Measurements from ENCODE around the gene SORL1.

SORL1 gene

GRCh38 chr11:121536126-121536525, 84.0 kb downstream of the SORL1 start:
- no peak for DNase-seq

GRCh38 chr11:121538054-121538453, 85.9 kb downstream of the SORL1 start:
- no peak for DNase-seq

DNA sequence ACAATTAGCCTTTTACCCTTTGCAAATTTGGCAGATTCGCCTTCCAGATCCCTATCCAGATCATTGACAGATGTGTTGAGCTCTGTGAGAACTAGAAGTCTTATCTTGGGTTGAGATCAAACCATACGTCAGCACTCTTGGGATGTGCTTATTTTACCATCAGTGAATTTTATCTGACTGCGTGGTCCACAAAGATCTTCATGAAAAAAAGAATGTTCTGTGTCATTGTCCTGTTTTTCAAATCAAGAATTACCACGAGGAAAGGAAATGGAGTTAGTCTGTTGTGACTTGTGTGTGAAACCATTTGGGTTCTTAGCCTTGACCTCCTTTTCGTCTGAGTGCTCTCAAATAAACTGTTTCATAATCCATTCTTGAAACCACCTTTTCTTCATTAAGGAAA, 86.9 kb downstream of the SORL1 start:
- no peak for DNase-seq

DNA sequence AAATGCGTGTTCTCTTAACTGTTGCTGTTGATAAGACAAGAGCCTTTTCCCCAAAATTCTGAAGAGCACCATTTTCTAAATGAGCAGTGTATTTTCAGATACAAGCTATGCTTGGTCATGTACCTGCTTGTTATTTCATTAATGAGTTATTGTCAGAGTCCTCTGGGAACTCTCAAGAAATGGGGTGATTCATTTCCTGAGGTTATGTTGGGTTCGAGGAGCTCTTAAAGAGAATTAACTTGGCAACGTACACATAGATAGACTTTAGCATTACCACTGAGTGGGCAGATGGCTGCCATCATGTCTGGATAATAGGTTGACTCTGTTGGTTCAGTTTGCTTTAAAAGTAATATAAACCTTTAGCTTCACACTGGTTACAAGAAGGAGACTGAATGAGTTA, 88.5 kb downstream of the SORL1 start:
- DNase-seq = no peak

GRCh38 chr11:121543836-121544380, 91.8 kb downstream of the SORL1 start:
- DNase-seq = no peak

GRCh38 chr11:121544956-121545355, 92.8 kb downstream of the SORL1 start:
- DNase-seq = no peak

- DNase-seq = no peak
Measured at GRCh38 chr11:121547574-121547973, 95.5 kb downstream of the SORL1 start.

GRCh38 chr11:121550247-121551030, 98.3 kb downstream of the SORL1 start:
- no peak for DNase-seq

GRCh38 chr11:121551463-121551862, 99.3 kb downstream of the SORL1 start:
- DNase-seq = no peak

- DNase-seq = no peak
Measured at GRCh38 chr11:121552154-121552553, 100.0 kb downstream of the SORL1 start.

- no peak for DNase-seq
Measured at GRCh38 chr11:121552644-121553043, 100.5 kb downstream of the SORL1 start.

- DNase-seq = no peak
Measured at GRCh38 chr11:121553389-121553788, 101.3 kb downstream of the SORL1 start.

DNA sequence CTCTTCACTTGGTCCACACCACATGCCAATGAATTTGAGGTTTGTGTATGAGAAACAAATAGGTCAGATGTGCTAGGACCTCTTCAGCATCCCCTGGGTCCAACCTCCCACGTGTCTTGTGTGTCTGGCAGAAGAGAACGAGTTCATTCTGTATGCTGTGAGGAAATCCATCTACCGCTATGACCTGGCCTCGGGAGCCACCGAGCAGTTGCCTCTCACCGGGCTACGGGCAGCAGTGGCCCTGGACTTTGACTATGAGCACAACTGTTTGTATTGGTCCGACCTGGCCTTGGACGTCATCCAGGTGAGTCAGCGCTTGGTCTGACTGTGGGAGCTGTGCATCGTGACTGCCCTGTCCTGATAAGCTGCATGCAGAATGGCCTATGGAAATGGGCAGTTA, 101.7 kb downstream of the SORL1 start:
- no peak for DNase-seq

- no peak for DNase-seq
Measured at GRCh38 chr11:121554552-121554951, 102.4 kb downstream of the SORL1 start.

DNA sequence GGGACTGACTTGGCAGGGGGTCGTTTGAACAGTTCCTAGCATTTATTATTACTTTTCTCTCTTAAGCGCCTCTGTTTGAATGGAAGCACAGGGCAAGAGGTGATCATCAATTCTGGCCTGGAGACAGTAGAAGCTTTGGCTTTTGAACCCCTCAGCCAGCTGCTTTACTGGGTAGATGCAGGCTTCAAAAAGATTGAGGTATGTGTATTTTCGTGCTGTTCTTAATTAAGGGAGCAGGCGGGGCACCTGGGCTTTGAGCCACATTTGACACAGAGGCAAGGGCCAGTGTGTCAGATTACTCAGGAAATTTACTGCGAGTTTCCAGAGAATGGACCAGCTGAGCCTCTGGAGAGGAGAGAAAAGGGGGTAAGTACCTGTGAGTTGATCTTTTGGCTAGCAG, 103.0 kb downstream of the SORL1 start:
- no peak for DNase-seq

DNA sequence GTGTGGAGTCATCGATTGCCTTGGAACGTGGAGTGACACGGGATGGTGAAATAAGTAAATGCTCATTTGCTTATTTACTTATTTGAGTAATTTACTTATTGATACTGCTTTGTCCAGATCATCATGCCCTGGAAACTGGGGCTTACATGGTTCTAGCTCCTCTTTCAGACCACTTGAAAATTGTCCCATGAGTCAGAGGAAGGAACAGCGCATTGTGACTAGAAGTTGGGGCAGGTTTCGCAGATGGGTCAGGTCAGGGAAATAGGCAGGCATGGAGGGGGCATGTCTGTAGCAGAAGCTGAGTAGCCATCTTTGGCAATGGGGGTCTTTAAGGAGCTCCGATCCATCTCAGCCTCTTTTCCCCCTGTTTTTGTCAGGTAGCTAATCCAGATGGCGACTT, 104.8 kb downstream of the SORL1 start:
- no peak for DNase-seq

DNA sequence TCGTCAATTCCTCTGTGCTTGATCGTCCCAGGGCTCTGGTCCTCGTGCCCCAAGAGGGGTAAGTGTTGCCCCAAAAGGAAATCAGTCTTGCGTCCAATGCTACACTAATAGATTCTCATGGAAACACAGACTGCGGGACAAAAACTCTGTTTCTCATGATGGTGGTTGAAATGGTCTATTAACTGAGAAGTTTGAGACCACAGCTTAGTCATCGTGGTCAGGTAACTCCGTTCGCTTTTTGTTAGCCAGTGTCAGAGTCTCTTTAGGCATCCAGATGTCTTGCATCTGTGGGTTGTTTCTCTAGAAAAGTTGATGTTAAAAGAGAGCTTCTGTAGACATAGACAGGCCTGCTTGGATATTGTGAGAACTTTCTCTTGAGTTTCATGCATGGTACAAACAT, 105.2 kb downstream of the SORL1 start:
- no peak for DNase-seq

DNA sequence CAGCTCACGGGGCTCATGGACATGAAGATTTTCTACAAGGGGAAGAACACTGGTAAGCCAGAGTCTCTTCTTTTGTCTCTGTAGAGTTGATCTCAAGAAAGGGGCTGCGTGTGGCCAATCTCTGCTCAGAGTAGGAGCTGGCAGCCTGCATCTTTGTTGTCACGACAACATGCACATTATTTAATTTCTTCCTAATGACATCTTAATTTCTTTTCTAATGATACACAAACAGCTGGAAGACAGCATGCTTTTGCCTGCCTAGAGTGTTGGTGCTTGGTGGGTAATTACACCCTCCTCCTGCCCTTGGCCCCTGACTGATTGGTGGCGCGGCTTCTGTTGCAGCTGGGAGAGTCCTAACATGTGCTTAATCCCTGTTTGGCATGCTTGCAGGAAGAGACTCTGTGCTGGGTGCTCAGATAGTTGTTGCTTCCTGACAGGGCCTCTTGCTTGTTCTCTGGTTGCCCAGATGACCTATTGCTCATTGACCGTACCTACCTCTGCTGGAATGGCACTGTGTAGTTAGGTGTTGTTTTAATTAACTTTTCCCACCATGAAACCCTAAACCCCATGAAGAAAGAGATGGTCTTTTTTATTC, 107.6 kb downstream of the SORL1 start:
- no peak for DNase-seq

DNA sequence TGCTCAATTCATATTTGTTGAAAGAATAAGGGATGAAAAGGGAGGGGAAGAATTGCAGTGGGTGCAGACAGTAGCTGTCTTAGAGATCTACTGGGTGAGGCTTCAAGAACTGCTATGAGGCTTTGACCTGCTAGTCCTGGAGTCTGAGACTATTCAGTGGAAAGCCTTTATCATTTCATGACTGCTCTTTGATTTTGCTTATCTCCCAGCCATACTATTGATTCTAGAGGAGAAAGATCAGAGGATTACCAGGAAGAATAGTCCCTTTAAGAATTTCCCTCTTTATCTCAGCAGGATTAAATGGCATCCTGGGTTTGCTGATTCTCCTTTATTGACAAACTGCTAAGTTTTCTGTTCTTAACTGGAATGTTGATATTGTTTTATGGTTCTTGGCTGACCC, 108.1 kb downstream of the SORL1 start:
- DNase-seq = no peak

- no peak for DNase-seq
Measured at GRCh38 chr11:121561240-121561639, 109.1 kb downstream of the SORL1 start.

- no peak for DNase-seq
Measured at GRCh38 chr11:121561716-121562115, 109.6 kb downstream of the SORL1 start.

GRCh38 chr11:121563003-121563402, 110.9 kb downstream of the SORL1 start:
- no peak for DNase-seq

DNA sequence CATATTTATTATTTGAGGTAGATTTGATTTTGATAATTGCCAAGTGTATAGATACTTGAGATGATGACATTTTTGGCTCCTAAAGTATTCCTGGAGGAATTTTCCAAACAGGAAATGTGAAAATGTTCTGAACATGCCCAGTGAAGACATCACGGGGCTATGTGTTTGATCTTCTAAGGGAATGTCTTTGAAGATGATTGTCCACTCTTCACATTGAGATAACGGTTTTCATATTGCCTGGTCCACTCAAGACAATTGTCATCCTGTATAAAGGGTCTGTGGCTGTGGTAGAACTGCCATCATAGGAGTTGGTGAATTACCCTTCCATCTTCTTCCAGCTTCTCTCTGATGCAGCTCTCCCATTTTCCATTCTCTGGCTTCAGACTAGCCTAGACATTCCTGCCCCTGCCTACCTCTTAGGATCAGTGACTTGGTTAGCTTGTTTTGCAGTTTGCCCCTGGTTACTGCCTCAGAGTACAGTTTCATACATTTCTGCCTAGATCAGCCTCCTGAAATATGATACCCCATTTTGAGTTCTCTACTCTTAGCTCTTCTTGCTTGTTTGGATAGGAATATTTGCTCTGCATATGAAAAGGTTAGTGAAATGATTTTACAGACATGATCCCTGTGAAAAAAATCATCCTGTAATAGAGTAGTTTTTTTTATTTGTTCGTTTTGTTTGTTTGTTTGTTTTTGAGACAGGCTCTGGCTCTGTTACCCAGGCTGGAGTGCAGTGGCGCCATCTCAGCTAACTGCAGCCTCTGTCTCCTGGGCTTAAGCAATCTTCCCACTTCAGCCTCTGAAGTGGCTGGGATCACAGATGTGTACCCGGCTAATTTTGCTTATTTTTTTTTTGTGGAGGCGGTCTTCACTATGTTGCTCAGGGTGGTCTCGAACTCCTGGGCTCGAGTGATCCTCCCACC, 112.0 kb downstream of the SORL1 start:
- DNase-seq = no peak
